ENCODE data around the gene LRRK1. TPM values are rescaled to one million over a fixed set of nuclear protein-coding genes. Genes with fewer than 3 reads are reported as not detected.
A peak's percentile ranks its signal among the peaks of the same experiment; 100 is the strongest.

The LRRK1 gene
- polyA plus RNA-seq, 1 of the 3 experiments (the other 2 are of a cell fraction): 6.9 TPM

DNA sequence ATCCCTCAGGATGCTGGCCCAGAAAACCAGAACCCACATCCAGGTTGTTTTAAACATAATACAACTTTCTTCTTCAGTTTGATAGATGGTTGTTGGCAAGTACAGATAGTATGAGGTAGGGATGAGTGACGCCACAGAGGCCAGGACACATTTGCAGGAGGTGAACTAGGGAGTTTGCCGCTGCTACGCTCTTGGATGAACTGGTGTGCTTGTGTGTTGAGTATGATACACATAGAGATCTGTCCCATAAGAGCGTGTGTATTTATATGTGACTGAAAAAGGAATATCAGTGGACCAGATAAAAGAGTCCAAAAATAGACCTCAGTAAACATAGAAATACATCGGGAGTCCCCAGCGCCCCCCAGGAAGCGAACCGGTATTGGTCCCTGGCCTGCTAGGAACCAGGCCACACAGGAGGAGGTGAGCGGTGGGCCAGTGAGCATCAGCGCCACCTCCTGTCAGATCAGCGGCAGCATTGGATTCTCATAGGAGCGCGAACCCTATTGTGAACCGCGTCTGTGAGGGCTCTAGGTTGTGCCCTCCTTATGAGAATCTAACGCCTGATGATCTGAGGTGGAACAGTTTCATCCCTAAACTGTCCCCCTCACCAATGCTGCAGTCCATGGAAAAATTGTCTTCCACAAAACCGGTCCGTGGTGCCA is 98.1 kb downstream of the LRRK1 start:
- H3K4me2 ChIP-seq: no peak overlapping the region
- POLR2A ChIA-PET: no interaction called here
- peaks cover 0 to 7% of the 10 kb centered on the region in 2 experiments; a peak in 1 of 4 replicates for H3K4me1 ChIP-seq (ENCODE audit: control insufficient read depth in 1 of 2, insufficient read depth in 2 of 2, low read depth in 1 of 2, low read length in 1 of 2)
- no peak overlapping the region for H3K9ac ChIP-seq
- DNase-seq: no peak
- H3K27me3 ChIP-seq (ENCODE audit: insufficient read depth): no peaks in the 10 kb centered on the region
- 84% methylated on average over 16 of the region's 18 CpGs for WGBS (ENCODE audit: low lambda C conversion rate)
- H3K36me3 ChIP-seq (replicated peaks in 1 of 2; ENCODE audit: control insufficient read depth in 1 of 2, insufficient read depth in 2 of 2, low read length in 1 of 2): peaks cover 5 to 8% of the 10 kb centered on the region in 2 experiments
- H4K20me1 ChIP-seq (ENCODE audit: insufficient read depth): no peaks in the 10 kb centered on the region
- no peaks in the 10 kb centered on the region for H3K9me3 ChIP-seq
- H2AFZ ChIP-seq (ENCODE audit: low read depth): no peak overlapping the region
- no peak overlapping the region for H3K27ac ChIP-seq (ENCODE audit: low read depth in 2 of 2, low read length in 1 of 2)
- no peaks in the 10 kb centered on the region for H3F3A ChIP-seq (replicated peaks; ENCODE audit: insufficient read depth)
- no peak overlapping the region for H3K4me3 ChIP-seq (ENCODE audit: low read depth in 2 of 2, low read length in 1 of 2)
- no peaks in the 10 kb centered on the region for H3K79me2 ChIP-seq (ENCODE audit: insufficient read depth)
- CTCF ChIA-PET: interaction anchor here (0.7 to 2.4 kb wide), 10 partner anchors 9 to 624 kb away, joined by 3 to 87 read pairs (median 8); partner anchors contain the start of gene CHSY1
- TF ChIP-seq, protein P1, sequence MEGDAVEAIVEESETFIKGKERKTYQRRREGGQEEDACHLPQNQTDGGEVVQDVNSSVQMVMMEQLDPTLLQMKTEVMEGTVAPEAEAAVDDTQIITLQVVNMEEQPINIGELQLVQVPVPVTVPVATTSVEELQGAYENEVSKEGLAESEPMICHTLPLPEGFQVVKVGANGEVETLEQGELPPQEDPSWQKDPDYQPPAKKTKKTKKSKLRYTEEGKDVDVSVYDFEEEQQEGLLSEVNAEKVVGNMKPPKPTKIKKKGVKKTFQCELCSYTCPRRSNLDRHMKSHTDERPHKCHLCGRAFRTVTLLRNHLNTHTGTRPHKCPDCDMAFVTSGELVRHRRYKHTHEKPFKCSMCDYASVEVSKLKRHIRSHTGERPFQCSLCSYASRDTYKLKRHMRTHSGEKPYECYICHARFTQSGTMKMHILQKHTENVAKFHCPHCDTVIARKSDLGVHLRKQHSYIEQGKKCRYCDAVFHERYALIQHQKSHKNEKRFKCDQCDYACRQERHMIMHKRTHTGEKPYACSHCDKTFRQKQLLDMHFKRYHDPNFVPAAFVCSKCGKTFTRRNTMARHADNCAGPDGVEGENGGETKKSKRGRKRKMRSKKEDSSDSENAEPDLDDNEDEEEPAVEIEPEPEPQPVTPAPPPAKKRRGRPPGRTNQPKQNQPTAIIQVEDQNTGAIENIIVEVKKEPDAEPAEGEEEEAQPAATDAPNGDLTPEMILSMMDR (IDR thresholded peaks at IDR 0.05): peak; percentile 41
- TF ChIP-seq ZBTB33 (IDR thresholded peaks at IDR 0.05; ENCODE audit: borderline replicate concordance, low read depth): no peak
- no peaks in the 10 kb centered on the region for H3K9me2 ChIP-seq

DNA sequence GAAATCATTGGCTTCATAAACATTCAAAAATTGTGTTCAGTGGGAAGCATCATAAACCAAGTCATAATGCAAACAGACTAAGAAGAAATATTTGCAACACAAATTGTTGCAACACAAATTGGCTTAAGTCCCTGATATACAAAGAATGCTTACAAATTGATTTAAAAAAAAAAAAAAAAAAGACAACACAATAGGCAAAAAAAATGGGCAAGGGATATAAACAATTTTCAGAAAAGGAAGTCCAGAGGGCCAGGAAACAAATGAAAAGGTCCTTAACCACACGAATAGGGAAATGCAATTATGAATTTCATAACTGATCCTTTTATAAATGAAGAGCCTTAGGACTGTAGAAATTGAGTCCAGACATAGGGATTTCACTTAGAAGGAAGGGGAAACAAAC is 98.9 kb downstream of the LRRK1 start:
- POLR2A ChIA-PET: no interaction called here
- peaks cover 5 to 8% of the 10 kb centered on the region in 2 experiments for H3K36me3 ChIP-seq (replicated peaks in 1 of 2; ENCODE audit: control insufficient read depth in 1 of 2, insufficient read depth in 2 of 2, low read length in 1 of 2)
- no peaks in the 10 kb centered on the region for H3K9me3 ChIP-seq
- no peaks in the 10 kb centered on the region for H3K79me2 ChIP-seq (ENCODE audit: insufficient read depth)
- no peak overlapping the region for H3K4me3 ChIP-seq (ENCODE audit: low read depth in 2 of 2, low read length in 1 of 2)
- H3K4me2 ChIP-seq: no peak overlapping the region
- no peak overlapping the region for H3K9ac ChIP-seq
- no peaks in the 10 kb centered on the region for H3K27me3 ChIP-seq (ENCODE audit: insufficient read depth)
- 73% methylated on average over 1 of the region's 1 CpG for WGBS (ENCODE audit: low lambda C conversion rate)
- DNase-seq: no peak
- H4K20me1 ChIP-seq (ENCODE audit: insufficient read depth): no peaks in the 10 kb centered on the region
- no peaks in the 10 kb centered on the region for H3K9me2 ChIP-seq
- H3F3A ChIP-seq (replicated peaks; ENCODE audit: insufficient read depth): no peaks in the 10 kb centered on the region
- no peak overlapping the region for H2AFZ ChIP-seq (ENCODE audit: low read depth)
- no peak overlapping the region for H3K27ac ChIP-seq (ENCODE audit: low read depth in 2 of 2, low read length in 1 of 2)
- no peak for TF ChIP-seq CHD2 (IDR thresholded peaks at IDR 0.05; ENCODE audit: low read length, partially characterized antibody)
- TF ChIP-seq YY1 (IDR thresholded peaks at IDR 0.05; ENCODE audit: low read depth): no peak
- no peak for TF ChIP-seq ELF1 (IDR thresholded peaks at IDR 0.05)
- TF ChIP-seq NRF1 (IDR thresholded peaks at IDR 0.05; ENCODE audit: low read depth, low read length): no peak
- TF ChIP-seq FOXM1 (IDR thresholded peaks at IDR 0.05; ENCODE audit: low read depth): no peak
- TF ChIP-seq MEF2A (IDR thresholded peaks at IDR 0.05; ENCODE audit: borderline replicate concordance, low read depth): no peak
- TF ChIP-seq, protein P2, sequence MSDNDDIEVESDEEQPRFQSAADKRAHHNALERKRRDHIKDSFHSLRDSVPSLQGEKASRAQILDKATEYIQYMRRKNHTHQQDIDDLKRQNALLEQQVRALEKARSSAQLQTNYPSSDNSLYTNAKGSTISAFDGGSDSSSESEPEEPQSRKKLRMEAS (IDR thresholded peaks at IDR 0.05; ENCODE audit: low read depth): no peak
- no peak for TF ChIP-seq EZH2phosphoT487 (IDR thresholded peaks at IDR 0.05; ENCODE audit: borderline replicate concordance, low read depth)
- TF ChIP-seq NFIC (IDR thresholded peaks at IDR 0.05; ENCODE audit: borderline replicate concordance): no peak
- no peak for TF ChIP-seq PBX3 (IDR thresholded peaks at IDR 0.05)
- no peak for TF ChIP-seq GATA2 (CRISPR knock-in tag; IDR thresholded peaks at IDR 0.05)
- CTCF ChIA-PET: interaction anchor here (1.7 to 4.3 kb wide), 3 partner anchors 8 to 239 kb away, joined by 6 to 42 read pairs (median 6); no protein-coding TSS in a partner anchor
- peaks cover 0 to 7% of the 10 kb centered on the region in 2 experiments; a peak in 1 of 4 replicates for H3K4me1 ChIP-seq (ENCODE audit: control insufficient read depth in 1 of 2, insufficient read depth in 2 of 2, low read depth in 1 of 2, low read length in 1 of 2)
